Right cardiac atrium (tissue), 5 donors: Measurements from ENCODE around the gene GRID2. TPM values are rescaled to one million over a fixed set of nuclear protein-coding genes. Genes with fewer than 3 reads are reported as not detected.

Experiments used
- ATAC-seq, 2 donors: fragments of 200-7000 bp; cut with Tn5 transposase; one replicate each; pipeline versions ENCODE4 v1.8.0 to v1.9.1; 2020; ENCODE audit warnings: moderate library complexity in 2 of 2, mild to moderate bottlenecking in 1 of 2
- DNase-seq, 3 donors: peaks; one replicate each; pipeline ENCODE4 v3.0.0-alpha.2; 2020
- H3K27ac ChIP-seq: one replicate; pipeline ENCODE4 v1.5.1; 2013; ENCODE audit warnings: mild to moderate bottlenecking, low read length, control low read depth, moderate library complexity
- H3K27me3 ChIP-seq: one replicate; pipeline ENCODE4 v1.6.1; 2013; ENCODE audit not compliant: control insufficient read depth, insufficient read depth
- H3K4me1 ChIP-seq: one replicate; pipeline ENCODE4 v1.6.1; 2013; ENCODE audit warnings: low read length; ENCODE audit not compliant: control insufficient read depth, insufficient read depth
- H3K4me3 ChIP-seq: one replicate; pipeline ENCODE4 v1.5.1; 2013; ENCODE audit warnings: low read length, control low read depth
- H3K9me3 ChIP-seq: one replicate; pipeline ENCODE4 v1.6.1; 2013; ENCODE audit warnings: low read length; ENCODE audit not compliant: control insufficient read depth
- WGBS: extraction: QIAGEN DNeasy Blood & Tissue Kit; methylation state at CpG from one replicate; pipeline ENCODE4 v1.1.7; 2013; 5-methylcytosine and 5-hydroxymethylcytosine counted together
- intact Hi-C, 4 donors: fragments of 100-400 bp; cut with DNase I; formaldehyde crosslinking; loops; one replicate each; pipeline versions ENCODE4 v1.11.0 to v1.14.0; 2022 to 2023
- polyA plus RNA-seq: library from polyadenylated mRNA; stranded (reverse); fragments of 200-250 nt; gene quantifications from one replicate; pipeline ENCODE4 v1.2.3, GENCODE V29; 2013
- total RNA-seq, 4 donors: library from RNA; stranded (reverse); fragmentation: NEBNext Ultra II Directional; extraction: Animal tissue kit (Norgen Biotek cat#: 25700); gene quantifications; one replicate each; pipeline ENCODE4 v1.2.1, GENCODE V29; 2021
- donor health status: healthy with polysubstance abuse.
- donor health status: DM: no; HTN: yes; CAD: no.
- donor health status: DM: no; HTN: no; CAD: no.
- donor health status: DM: no; HTN: yes; CAD: no; lungs with severe emphysema.
- donor health status: DM: yes; HTN: yes; CAD: no.

GRID2 gene
- total and polyA plus RNA-seq, 5 donors: 0.09 to 1.0 (median 0.47) TPM

- ATAC-seq (no peak), DNase-seq (no peak)
- no peak overlapping the region for H3K4me3 ChIP-seq
- H3K27ac ChIP-seq: no peak overlapping the region
- no peaks in the 10 kb centered on the region for H3K9me3 ChIP-seq
- no peaks in the 10 kb centered on the region for H3K27me3 ChIP-seq
- no peaks in the 10 kb centered on the region for H3K4me1 ChIP-seq
- WGBS: 64% methylated on average over 3 of the region's 3 CpGs
- intact Hi-C loops: no loop called here
Measured at GRCh38 chr4:92634882-92635281, 331.1 kb downstream of the GRID2 start.

GRCh38 chr4:92636038-92636806, 332.5 kb downstream of the GRID2 start:
- DNase-seq: no peak
- no peaks in the 10 kb centered on the region for H3K9me3 ChIP-seq
- 42% methylated on average over 6 of the region's 6 CpGs for WGBS
- H3K4me1 ChIP-seq: no peaks in the 10 kb centered on the region
- ATAC-seq: no peak
- intact Hi-C loops: no loop called here
- no peak overlapping the region for H3K4me3 ChIP-seq
- H3K27ac ChIP-seq: no peak overlapping the region
- H3K27me3 ChIP-seq: no peaks in the 10 kb centered on the region

GRCh38 chr4:92641409-92641808, 337.6 kb downstream of the GRID2 start:
- intact Hi-C loops: no loop called here
- Histone ChIP-seq H3K4me3 (no peak overlapping the region), H3K27ac (no peak overlapping the region), H3K27me3 (no peaks in the 10 kb centered on the region), H3K4me1 (no peaks in the 10 kb centered on the region), H3K9me3 (no peaks in the 10 kb centered on the region)
- ATAC-seq: no peak
- WGBS: 88% methylated on average over 3 of the region's 3 CpGs
- DNase-seq: no peak

- 62% methylated on average over 2 of the region's 2 CpGs for WGBS
- no peak overlapping the region for H3K27ac ChIP-seq
- ATAC-seq (no peak), DNase-seq (no peak)
- H3K9me3 ChIP-seq: no peaks in the 10 kb centered on the region
- no peaks in the 10 kb centered on the region for H3K27me3 ChIP-seq
- H3K4me3 ChIP-seq: no peak overlapping the region
- no peaks in the 10 kb centered on the region for H3K4me1 ChIP-seq
- intact Hi-C loops: no loop called here
Measured at GRCh38 chr4:92646826-92647225, 343.1 kb downstream of the GRID2 start.

GRCh38 chr4:92651536-92651935, 347.8 kb downstream of the GRID2 start:
- intact Hi-C loops: no loop called here
- no peak for DNase-seq

GRCh38 chr4:92654084-92654483, 350.3 kb downstream of the GRID2 start:
- Histone ChIP-seq H3K9me3 (no peaks in the 10 kb centered on the region), H3K4me1 (no peaks in the 10 kb centered on the region), H3K27ac (no peak overlapping the region), H3K27me3 (no peaks in the 10 kb centered on the region), H3K4me3 (no peak overlapping the region)
- ATAC-seq: no peak
- DNase-seq: no peak
- intact Hi-C loops: no loop called here

More at GRCh38 chr4:92651536-92651935, 347.8 kb downstream of the GRID2 start:
- no peak overlapping the region for H3K4me3 ChIP-seq
- no peaks in the 10 kb centered on the region for H3K27me3 ChIP-seq
- no peaks in the 10 kb centered on the region for H3K4me1 ChIP-seq
- no peaks in the 10 kb centered on the region for H3K9me3 ChIP-seq
- no peak for ATAC-seq
- H3K27ac ChIP-seq: no peak overlapping the region

- DNase-seq (no peak), ATAC-seq (no peak)
- Histone ChIP-seq H3K9me3 (no peaks in the 10 kb centered on the region), H3K4me3 (no peak overlapping the region), H3K4me1 (no peaks in the 10 kb centered on the region), H3K27ac (no peak overlapping the region), H3K27me3 (no peaks in the 10 kb centered on the region)
- intact Hi-C loops: no loop called here
Measured at GRCh38 chr4:92657695-92658094, 353.9 kb downstream of the GRID2 start.

GRCh38 chr4:92658318-92658717, 354.6 kb downstream of the GRID2 start:
- 73% methylated on average over 2 of the region's 2 CpGs for WGBS
- Histone ChIP-seq H3K27me3 (no peaks in the 10 kb centered on the region), H3K4me1 (no peaks in the 10 kb centered on the region), H3K27ac (no peak overlapping the region), H3K4me3 (no peak overlapping the region), H3K9me3 (no peaks in the 10 kb centered on the region)
- intact Hi-C loops: no loop called here
- ATAC-seq (no peak), DNase-seq (no peak)

- H3K4me1 ChIP-seq: no peaks in the 10 kb centered on the region
- DNase-seq (no peak), ATAC-seq (no peak)
- no peak overlapping the region for H3K4me3 ChIP-seq
- no peak overlapping the region for H3K27ac ChIP-seq
- H3K27me3 ChIP-seq: no peaks in the 10 kb centered on the region
- WGBS: 95% methylated on average over 3 of the region's 3 CpGs
- no peaks in the 10 kb centered on the region for H3K9me3 ChIP-seq
- intact Hi-C loops: no loop called here
Measured at GRCh38 chr4:92677805-92678204, 374.0 kb downstream of the GRID2 start.

- no peak overlapping the region for H3K27ac ChIP-seq
- ATAC-seq: no peak
Measured at GRCh38 chr4:92678292-92678691, 374.5 kb downstream of the GRID2 start.

GRCh38 chr4:92679149-92679548, 375.4 kb downstream of the GRID2 start:
- WGBS: 78% methylated on average over 1 of the region's 1 CpG
- no peaks in the 10 kb centered on the region for H3K4me1 ChIP-seq
- H3K9me3 ChIP-seq: no peaks in the 10 kb centered on the region
- intact Hi-C loops: no loop called here
- H3K4me3 ChIP-seq: no peak overlapping the region
- H3K27me3 ChIP-seq: no peaks in the 10 kb centered on the region
- no peak for ATAC-seq
- H3K27ac ChIP-seq: no peak overlapping the region
- no peak for DNase-seq

More at GRCh38 chr4:92678292-92678691, 374.5 kb downstream of the GRID2 start:
- Histone ChIP-seq H3K4me1 (no peaks in the 10 kb centered on the region), H3K27me3 (no peaks in the 10 kb centered on the region), H3K4me3 (no peak overlapping the region), H3K9me3 (no peaks in the 10 kb centered on the region)
- intact Hi-C loops: no loop called here
- no peak for DNase-seq
- 86% methylated on average over 4 of the region's 4 CpGs for WGBS

GRCh38 chr4:92714640-92715039, 410.9 kb downstream of the GRID2 start:
- no peak overlapping the region for H3K27ac ChIP-seq
- ATAC-seq: no peak
- WGBS: 85% methylated on average over 3 of the region's 3 CpGs
- no peaks in the 10 kb centered on the region for H3K27me3 ChIP-seq
- intact Hi-C loops: no loop called here
- no peaks in the 10 kb centered on the region for H3K4me1 ChIP-seq
- no peak overlapping the region for H3K4me3 ChIP-seq
- no peaks in the 10 kb centered on the region for H3K9me3 ChIP-seq
- DNase-seq: no peak
